ENCODE results near the gene ADGRV1.

GRCh38 chr5:90866915-90867731 lies 308.5 kb downstream of the ADGRV1 start:
- TF ChIP-seq CTCF (IDR thresholded peaks at IDR 0.05) (no peak), POLR2A (IDR thresholded peaks at IDR 0.05) (no peak), POLR2AphosphoS5 (IDR thresholded peaks at IDR 0.05) (no peak)

Measured in prostate gland (tissue), 2 donors.